K562 (cell line): Measurements from ENCODE around the gene MIEF1. TPM values are rescaled to one million over a fixed set of nuclear protein-coding genes. Genes with fewer than 3 reads are reported as not detected.

Experiments used
- ATAC-seq: fragments of 200-7000 bp; cut with Tn5 transposase; 3 replicates; pipeline ENCODE4 v1.9.1; 2020; ENCODE audit warnings: moderate library complexity
- BruUV-seq: library from RNA; stranded (reverse); fragments of 400-500 nt; replicated peaks from 2 replicates; lab custom pipeline; 2021; lab: Mats Ljungman, UMichigan
- CTCF ChIA-PET: fragments of 300-600 bp; formaldehyde crosslinking; extraction: SDS; loops from one replicate; lab custom pipeline; 2021; ENCODE audit warnings: low intra/inter-chr PET ratio; lab: Yijun Ruan, JAX
- POLR2A ChIA-PET: fragments of 300-600, 350-650 bp; sonication (Branson Sonifier 250); formaldehyde crosslinking; extraction: SDS; loops from one replicate; lab custom pipeline; 2021; ENCODE audit warnings: antibody characterized with exemption, inconsistent platforms; lab: Yijun Ruan, JAX
- DNase-seq, 4 experiments: peaks; one replicate each; pipeline versions ENCODE4 v3.0.0 to v3.0.0-alpha.2; 2011 to 2018; ENCODE audit warnings: low spot score in 3 of 4, mixed read lengths in 3 of 4; ENCODE audit errors: extremely low read depth in 1 of 4
- FAIRE-seq: peaks from 2 replicates; lab custom pipeline; 2011; peaks lifted over from hg19 to GRCh38; lab: Jason Lieb, UNC
- H2AFZ ChIP-seq: 2 replicates; pipeline ENCODE4 v1.6.0; 2011; ENCODE audit warnings: low read depth, low read length, control low read depth, inconsistent platforms
- H3K27ac ChIP-seq: fragments of 200-600 bp; 3 replicates; pipeline ENCODE4 v1.8.0; 2011; ENCODE audit warnings: low read depth, mild to moderate bottlenecking, control low read depth, inconsistent platforms, low read length, moderate library complexity, mixed read lengths; ENCODE audit errors: extremely low read depth
- H3K27me3 ChIP-seq, 2 experiments: fragments of 300-600 bp in 1 of 2; 2 replicates in 1 of 2; 3 replicates in 1 of 2; pipeline versions ENCODE4 v1.6.0 to v1.8.0; 2011; ENCODE audit warnings: inconsistent platforms in 2 of 2, low read length in 2 of 2, mild to moderate bottlenecking in 1 of 2, mixed read lengths in 1 of 2, moderate library complexity in 1 of 2; ENCODE audit not compliant: control insufficient read depth in 2 of 2, insufficient read depth in 2 of 2
- H3K36me3 ChIP-seq: fragments of 300-600 bp; 3 replicates; pipeline ENCODE4 v1.8.0; 2011; ENCODE audit warnings: mild to moderate bottlenecking, low read length, inconsistent platforms; ENCODE audit not compliant: control insufficient read depth, insufficient read depth
- H3K4me1 ChIP-seq, 2 experiments: fragments of 200-600 bp in 1 of 2; replicated peaks in 1 of 2; 2 replicates in 1 of 2; 3 replicates in 1 of 2; pipeline versions ENCODE4 v1.5.1 to v1.8.0; 2011; ENCODE audit warnings: inconsistent platforms in 2 of 2, low read length in 2 of 2, mild to moderate bottlenecking in 1 of 2, mixed read lengths in 1 of 2, moderate library complexity in 1 of 2; ENCODE audit not compliant: control insufficient read depth in 2 of 2, insufficient read depth in 2 of 2
- H3K4me2 ChIP-seq: 2 replicates; pipeline ENCODE4 v1.6.1; 2011; ENCODE audit warnings: low read length, control low read depth, inconsistent platforms, mixed read lengths; ENCODE audit not compliant: insufficient read depth
- H3K4me3 ChIP-seq: fragments of 200-600 bp; sonication (generic), shearing (Covaris generic); 2 replicates; pipeline ENCODE4 v1.5.1; 2016; ENCODE audit warnings: control low read depth, inconsistent platforms
- H3K79me2 ChIP-seq: fragments of 200-600 bp; 3 replicates; pipeline ENCODE4 v1.8.0; 2011; ENCODE audit warnings: low read length, inconsistent platforms; ENCODE audit not compliant: control insufficient read depth, insufficient read depth
- H3K9ac ChIP-seq, 2 experiments: 2 replicates each; pipeline versions ENCODE4 v1.6.0 to v1.6.1; 2011; ENCODE audit warnings: low read depth in 2 of 2, low read length in 2 of 2, control low read depth in 1 of 2, inconsistent platforms in 1 of 2, mild to moderate bottlenecking in 1 of 2, mixed read lengths in 1 of 2; ENCODE audit not compliant: insufficient read depth in 1 of 2
- H3K9me1 ChIP-seq: one replicate; pipeline ENCODE4 v1.6.0; 2011; ENCODE audit warnings: inconsistent platforms, mild to moderate bottlenecking, low read length, moderate library complexity; ENCODE audit not compliant: control insufficient read depth, insufficient read depth
- H3K9me3 ChIP-seq: replicated peaks from 2 replicates; pipeline ENCODE4 v1.5.1; 2011; ENCODE audit warnings: low read depth, low read length, inconsistent platforms; ENCODE audit not compliant: control insufficient read depth, insufficient read depth
- H4K20me1 ChIP-seq: replicated peaks from 2 replicates; pipeline ENCODE4 v1.6.1; 2011; ENCODE audit warnings: low read length, inconsistent platforms, mixed read lengths; ENCODE audit not compliant: control insufficient read depth, insufficient read depth
- BMI1 ChIP-seq: fragments of 150-350 bp; IDR thresholded peaks from 2 replicates; pipeline ENCODE4 v1.6.1; 2014; ENCODE audit warnings: low read length
- HNRNPK ChIP-seq: fragments of 200-400 bp; formaldehyde crosslinking; IDR thresholded peaks from one replicate; pipeline ENCODE4 v1.6.1; 2018; ENCODE audit warnings: mild to moderate bottlenecking, low read depth, low read length; ENCODE audit not compliant: poor library complexity, severe bottlenecking
- JUND ChIP-seq, 2 experiments: IDR thresholded peaks; 2 replicates in 1 of 2; 3 replicates in 1 of 2; pipeline ENCODE4 v1.6.1; 2011; ENCODE audit warnings: borderline replicate concordance in 2 of 2, low read depth in 2 of 2, low read length in 2 of 2, improper control_type of control experiment in 1 of 2, missing biosample characterization in 1 of 2, missing genetic modification characterization in 1 of 2, missing genetic modification reagents in 1 of 2
- MBD2 ChIP-seq: sonication (generic); IDR thresholded peaks from 2 replicates; pipeline ENCODE4 v1.6.1; 2016; ENCODE audit warnings: low read depth, borderline replicate concordance
- MEF2A ChIP-seq: IDR thresholded peaks from 2 replicates; pipeline ENCODE4 v1.6.1; 2011; ENCODE audit warnings: low read depth, mild to moderate bottlenecking, low read length, moderate library complexity; ENCODE audit not compliant: control insufficient read depth
- POLR2G ChIP-seq: fragments of 200-400 bp; formaldehyde crosslinking; IDR thresholded peaks from 2 replicates; pipeline ENCODE4 v1.6.1; 2017; ENCODE audit warnings: low read depth, mild to moderate bottlenecking, antibody characterized with exemption, low read length, moderate library complexity
- SREBF1 ChIP-seq: fragments of 150-350 bp; IDR thresholded peaks from 2 replicates; pipeline ENCODE4 v1.6.1; 2014; ENCODE audit warnings: antibody characterized with exemption, low read depth, low read length, borderline replicate concordance
- SUPT5H ChIP-seq: fragments of 450-650 bp; IDR thresholded peaks from 2 replicates; pipeline ENCODE4 v1.6.1; 2016
- TGIF2 ChIP-seq: sonication (generic); formaldehyde crosslinking; IDR thresholded peaks from 2 replicates; pipeline ENCODE4 v1.8.1; 2022; ENCODE audit warnings: mild to moderate bottlenecking, missing genetic modification reagents, moderate library complexity
- WGBS: fragments of 100-300 bp; shearing (Covaris generic); methylation state at CpG from one replicate; pipeline ENCODE4 v1.1.6; 2016; ENCODE audit warnings: low coverage, mixed read lengths; ENCODE audit not compliant: insufficient coverage; ENCODE audit errors: missing lambda C conversion rate; 5-methylcytosine and 5-hydroxymethylcytosine counted together
- in situ Hi-C: fragments of 300-500 bp; cut with MboI; formaldehyde crosslinking; loops from 4 replicates; pipeline ENCODE4 v1.15.0; 2018; ENCODE audit warnings: inconsistent platforms, mixed read lengths
- intact Hi-C: fragments of 100-400 bp; cut with micrococcal nuclease; formaldehyde crosslinking; loops from 2 replicates; pipeline ENCODE4 v1.14.2; 2022
- polyA plus RNA-seq, 8 experiments: library from polyadenylated mRNA; depleted of rRNA in 4 of 8; stranded (reverse) in 5 of 8; unstranded in 3 of 8; fragments of >200 nt; fragmentation: Nextera tagmentation in 2 of 8; fragmentation: Illumina TruSeq in 1 of 8; extraction: Ambion mirVana in 2 of 8; extraction: Trizol in 1 of 8; gene quantifications; 2 replicates each; pipeline versions ENCODE4 v1.2.1 to v1.2.3, GENCODE V29; 2011 to 2014; ENCODE audit warnings: inconsistent platforms in 1 of 8, missing spikeins in 1 of 8
- total RNA-seq, 7 experiments: library from RNA; depleted of rRNA in 6 of 7; stranded (reverse); fragments of >200 nt in 6 of 7; fragmentation: Illumina TruSeq in 2 of 7; extraction: Trizol in 2 of 7; gene quantifications; 2 replicates each; pipeline versions ENCODE4 v1.2.1 to v1.2.3, GENCODE V29; 2011 to 2021; ENCODE audit warnings: low replicate concordance in 1 of 7
- TF ChIP-seq, protein P1 (sequence below): fragments of 200-800 bp; sonication (Bioruptor generic); IDR thresholded peaks from 2 replicates; pipeline ENCODE4 v1.6.1; 2017; ENCODE audit warnings: missing genetic modification characterization, missing compliant biosample characterization
- TF ChIP-seq, protein P2 (sequence below): fragments of 250-450 bp; sonication (Bioruptor Pico); IDR thresholded peaks from 2 replicates; pipeline ENCODE4 v1.4.0; 2020; ENCODE audit warnings: mild to moderate bottlenecking, moderate library complexity

MIEF1 gene
- total and polyA plus RNA-seq, 9 of the 15 experiments (the other 6 are each of a cell fraction or from before 2014, with no cell fraction given), result 10.9 to 51.8 (median 25.5) TPM

DNA sequence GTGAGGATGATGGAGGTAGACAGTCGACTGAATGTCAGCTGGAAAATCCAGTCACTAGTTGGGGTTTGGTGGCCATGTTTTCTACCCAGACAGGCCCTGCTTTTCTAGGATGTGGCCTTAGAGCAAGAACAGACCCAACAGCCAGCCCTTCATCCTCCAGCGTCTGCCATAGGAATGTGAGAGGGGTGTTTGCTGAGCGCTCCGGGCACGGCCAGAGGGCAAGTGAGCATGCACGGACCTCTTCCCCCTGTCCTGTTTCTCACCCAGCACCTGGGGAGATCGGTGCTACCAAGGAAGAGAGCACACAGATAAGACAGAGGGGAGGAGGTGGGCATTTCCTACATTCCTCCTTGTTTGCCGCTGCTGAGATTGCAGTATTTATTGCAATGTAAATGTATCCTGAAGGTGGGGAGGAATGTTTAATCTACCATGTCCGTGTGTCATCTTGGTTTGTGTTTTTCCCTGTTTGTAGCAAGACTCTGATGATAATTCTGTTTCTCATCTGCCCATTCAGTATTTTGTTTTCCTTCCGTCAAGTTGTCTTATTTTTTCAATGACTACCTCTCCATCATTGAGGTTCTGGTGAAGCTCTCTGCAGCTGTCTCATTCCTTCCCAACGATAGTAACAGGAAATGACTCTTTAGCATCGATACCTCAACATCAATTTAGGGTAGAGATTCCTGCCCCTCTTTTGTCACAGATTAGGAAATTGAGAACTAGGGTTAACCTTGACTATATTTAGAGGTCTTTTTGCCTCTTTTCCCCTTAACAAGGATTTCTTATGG, 13.4 kb downstream of the MIEF1 start:
- Histone ChIP-seq H3K27ac (no peak overlapping the region), H3K9me1 (no peaks in the 10 kb centered on the region), H4K20me1 (peaks cover 10% of the 10 kb centered on the region), H3K79me2 (peaks cover 49% of the 10 kb centered on the region), H3K4me1 (peaks cover 17 to 18% of the 10 kb centered on the region in 2 experiments; a peak in 3 of 5 replicates), H2AFZ (no peak overlapping the region), H3K4me3 (no peak overlapping the region), H3K36me3 (peaks cover 71% of the 10 kb centered on the region), H3K9me3 (no peaks in the 10 kb centered on the region), H3K4me2 (no peak overlapping the region), H3K27me3 (no peaks in the 10 kb centered on the region), H3K9ac (no peak overlapping the region)
- ChIA-PET POLR2A (interaction anchor here (0.6 to 2.8 kb wide), 10 partner anchors 8 to 918 kb away, joined by 3 to 15 read pairs (median 4); partner anchors contain the start of gene MIEF1), CTCF (interaction anchor here (0.9 to 1.7 kb wide), 2 partner anchors 20 to 22 kb away, joined by 3 to 8 read pairs; no protein-coding TSS in a partner anchor)
- FAIRE-seq (no peak), DNase-seq (no peak), ATAC-seq (no peak)
- BruUV-seq, result no TSS peak
- in situ Hi-C loops (no loop called here), intact Hi-C loops (loop anchor here (5.0 kb wide), 2 partner anchors 53 to 128 kb away; no protein-coding TSS in a partner anchor)
- 84% methylated on average over 11 of the region's 12 CpGs for WGBS
- TF ChIP-seq TGIF2 (CRISPR knock-in tag) (no peak), BMI1 (no peak), SUPT5H (no peak), JUND (IDR thresholded peaks at IDR 0.05; ENCODE audit: borderline replicate concordance, low read depth, low read length) (no peak), JUND (tag; IDR thresholded peaks at IDR 0.05; ENCODE audit: borderline replicate concordance, low read depth, low read length) (no peak), HNRNPK (no peak), SREBF1 (no peak), MBD2 (no peak), POLR2G (no peak), MEF2A (no peak)
- TF ChIP-seq, protein P1, sequence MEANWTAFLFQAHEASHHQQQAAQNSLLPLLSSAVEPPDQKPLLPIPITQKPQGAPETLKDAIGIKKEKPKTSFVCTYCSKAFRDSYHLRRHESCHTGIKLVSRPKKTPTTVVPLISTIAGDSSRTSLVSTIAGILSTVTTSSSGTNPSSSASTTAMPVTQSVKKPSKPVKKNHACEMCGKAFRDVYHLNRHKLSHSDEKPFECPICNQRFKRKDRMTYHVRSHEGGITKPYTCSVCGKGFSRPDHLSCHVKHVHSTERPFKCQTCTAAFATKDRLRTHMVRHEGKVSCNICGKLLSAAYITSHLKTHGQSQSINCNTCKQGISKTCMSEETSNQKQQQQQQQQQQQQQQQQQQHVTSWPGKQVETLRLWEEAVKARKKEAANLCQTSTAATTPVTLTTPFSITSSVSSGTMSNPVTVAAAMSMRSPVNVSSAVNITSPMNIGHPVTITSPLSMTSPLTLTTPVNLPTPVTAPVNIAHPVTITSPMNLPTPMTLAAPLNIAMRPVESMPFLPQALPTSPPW, result no peak
- TF ChIP-seq, protein P2, sequence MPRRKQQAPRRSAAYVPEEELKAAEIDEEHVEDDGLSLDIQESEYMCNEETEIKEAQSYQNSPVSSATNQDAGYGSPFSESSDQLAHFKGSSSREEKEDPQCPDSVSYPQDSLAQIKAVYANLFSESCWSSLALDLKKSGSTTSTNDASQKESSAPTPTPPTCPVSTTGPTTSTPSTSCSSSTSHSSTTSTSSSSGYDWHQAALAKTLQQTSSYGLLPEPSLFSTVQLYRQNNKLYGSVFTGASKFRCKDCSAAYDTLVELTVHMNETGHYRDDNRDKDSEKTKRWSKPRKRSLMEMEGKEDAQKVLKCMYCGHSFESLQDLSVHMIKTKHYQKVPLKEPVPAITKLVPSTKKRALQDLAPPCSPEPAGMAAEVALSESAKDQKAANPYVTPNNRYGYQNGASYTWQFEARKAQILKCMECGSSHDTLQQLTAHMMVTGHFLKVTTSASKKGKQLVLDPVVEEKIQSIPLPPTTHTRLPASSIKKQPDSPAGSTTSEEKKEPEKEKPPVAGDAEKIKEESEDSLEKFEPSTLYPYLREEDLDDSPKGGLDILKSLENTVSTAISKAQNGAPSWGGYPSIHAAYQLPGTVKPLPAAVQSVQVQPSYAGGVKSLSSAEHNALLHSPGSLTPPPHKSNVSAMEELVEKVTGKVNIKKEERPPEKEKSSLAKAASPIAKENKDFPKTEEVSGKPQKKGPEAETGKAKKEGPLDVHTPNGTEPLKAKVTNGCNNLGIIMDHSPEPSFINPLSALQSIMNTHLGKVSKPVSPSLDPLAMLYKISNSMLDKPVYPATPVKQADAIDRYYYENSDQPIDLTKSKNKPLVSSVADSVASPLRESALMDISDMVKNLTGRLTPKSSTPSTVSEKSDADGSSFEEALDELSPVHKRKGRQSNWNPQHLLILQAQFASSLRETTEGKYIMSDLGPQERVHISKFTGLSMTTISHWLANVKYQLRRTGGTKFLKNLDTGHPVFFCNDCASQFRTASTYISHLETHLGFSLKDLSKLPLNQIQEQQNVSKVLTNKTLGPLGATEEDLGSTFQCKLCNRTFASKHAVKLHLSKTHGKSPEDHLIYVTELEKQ, result no peak
